Left cardiac atrium (tissue), 4 donors: ENCODE measurements around the gene RNU1-1. TPM values are rescaled to one million over a fixed set of nuclear protein-coding genes. Genes with fewer than 3 reads are reported as not detected.
"Not testable (repeated sequence)": the region's sequence is repeated elsewhere in the genome, so short reads cannot be mapped to it uniquely, and the experiment has no call there.

Source experiments
- ATAC-seq, 2 donors: fragments of 200-7000 bp; cut with Tn5 transposase; one replicate each; pipeline ENCODE4 v1.9.1; 2020; ENCODE audit warnings: mild to moderate bottlenecking in 2 of 2, moderate library complexity in 2 of 2
- DNase-seq: peaks from one replicate; pipeline ENCODE4 v3.0.0-alpha.2; 2020
- intact Hi-C, 2 donors: fragments of 100-400 bp; cut with DNase I; formaldehyde crosslinking; loops; one replicate each; pipeline versions ENCODE4 v1.14.1 to v1.15.1; 2022 to 2023
- total RNA-seq, 2 donors: library from RNA; stranded (reverse); fragmentation: NEBNext Ultra II Directional; extraction: Animal tissue kit (Norgen Biotek cat#: 25700); gene quantifications; one replicate each; pipeline ENCODE4 v1.2.1, GENCODE V29; 2021
- donor health status: DM: no; HTN: yes; CAD: no.
- donor health status: DM: no; HTN: yes; CAD: no; lungs with severe emphysema.
- donor health status: DM: yes; HTN: yes; CAD: no.
- donor health status: Dilated cardiomyopathy.

RNU1-1 gene
- total RNA-seq, 2 donors from 2014 or later, result 5,988 to 15,401 TPM

DNA sequence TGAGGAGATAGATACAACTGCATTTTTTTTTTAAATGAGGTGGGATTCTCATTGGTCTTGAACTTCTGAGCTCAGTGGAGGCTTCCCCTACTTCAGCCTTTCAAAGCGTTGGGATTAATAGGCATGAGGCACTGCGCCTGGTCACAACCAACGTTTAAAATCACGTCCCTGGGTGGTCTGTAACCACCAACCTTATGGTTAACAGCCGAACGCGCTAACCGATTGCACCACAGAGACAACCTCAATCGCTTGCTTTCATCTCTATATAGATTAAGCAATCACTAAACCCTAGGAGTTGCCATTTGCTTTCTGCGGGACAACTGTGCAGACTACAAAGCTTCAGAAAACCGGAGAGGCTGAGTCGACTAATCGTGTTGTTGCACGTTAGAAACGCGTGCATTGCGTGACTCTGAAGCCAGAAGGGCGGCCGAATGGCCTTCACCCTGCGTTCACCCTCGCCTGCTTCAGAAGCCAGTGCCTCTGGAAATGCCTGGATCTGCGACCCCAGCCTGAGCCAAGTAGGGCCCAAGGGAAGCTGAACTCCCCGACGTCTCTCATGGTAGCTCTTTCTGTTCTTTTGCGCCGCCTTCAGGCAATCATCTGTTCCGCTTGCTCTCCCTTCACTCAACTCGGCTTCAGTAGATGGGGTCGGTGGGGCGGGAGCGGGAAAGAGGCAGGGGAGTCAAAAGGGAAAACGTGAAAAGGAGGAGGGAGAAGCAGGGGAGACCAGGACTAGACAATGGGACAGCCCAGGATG, 18.3 kb upstream of the RNU1-1 start:
- DNase-seq, intact Hi-C loops: not testable (repeated sequence)
- ATAC-seq, result peak in 1 of 2 donors; percentile 27

- DNase-seq, intact Hi-C loops, ATAC-seq: not testable (repeated sequence)
These were observed 14.3 kb upstream of the RNU1-1 start for GRCh38 chr1:16528338-16528737.

DNA sequence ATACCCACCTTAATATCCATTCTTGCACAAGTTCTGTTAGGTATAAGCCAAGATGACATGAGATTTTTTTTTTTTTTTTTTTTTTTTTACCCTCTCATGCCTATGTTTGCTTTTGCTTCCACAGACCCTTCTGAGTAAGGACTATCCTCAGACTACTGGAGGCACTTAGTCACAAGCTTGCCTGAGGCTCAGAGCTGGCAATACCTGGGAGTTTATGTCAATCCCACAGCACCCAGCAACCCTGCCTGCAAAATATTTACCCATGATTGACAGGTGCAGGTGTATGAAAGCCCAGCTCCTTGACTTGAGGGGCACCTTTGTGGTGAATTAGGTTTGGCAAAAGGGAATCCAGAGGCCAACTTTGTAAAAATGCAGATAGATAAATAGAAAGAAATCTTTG, 11.7 kb upstream of the RNU1-1 start:
- ATAC-seq, DNase-seq, intact Hi-C loops: not testable (repeated sequence)

GRCh38 chr1:16521679-16522078, 7.6 kb upstream of the RNU1-1 start:
- ATAC-seq, DNase-seq, intact Hi-C loops: not testable (repeated sequence)

DNA sequence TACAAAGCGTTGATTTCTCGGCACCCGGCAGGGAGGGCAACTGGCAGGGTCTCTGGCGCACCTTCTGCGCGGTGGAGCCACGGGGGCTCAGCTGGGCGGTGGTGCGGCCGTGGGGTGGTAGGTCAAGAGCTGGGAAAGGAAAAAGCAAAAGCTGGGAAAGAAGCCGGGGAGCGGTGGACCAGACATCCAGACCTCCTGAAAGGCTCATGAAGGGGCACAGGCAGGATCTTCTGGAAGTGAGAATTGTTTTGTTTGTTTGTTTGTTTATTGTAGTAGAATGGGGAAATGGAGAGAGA, 7.2 kb upstream of the RNU1-1 start:
- ATAC-seq, result no peak
- intact Hi-C loops, result no loop called here

DNA sequence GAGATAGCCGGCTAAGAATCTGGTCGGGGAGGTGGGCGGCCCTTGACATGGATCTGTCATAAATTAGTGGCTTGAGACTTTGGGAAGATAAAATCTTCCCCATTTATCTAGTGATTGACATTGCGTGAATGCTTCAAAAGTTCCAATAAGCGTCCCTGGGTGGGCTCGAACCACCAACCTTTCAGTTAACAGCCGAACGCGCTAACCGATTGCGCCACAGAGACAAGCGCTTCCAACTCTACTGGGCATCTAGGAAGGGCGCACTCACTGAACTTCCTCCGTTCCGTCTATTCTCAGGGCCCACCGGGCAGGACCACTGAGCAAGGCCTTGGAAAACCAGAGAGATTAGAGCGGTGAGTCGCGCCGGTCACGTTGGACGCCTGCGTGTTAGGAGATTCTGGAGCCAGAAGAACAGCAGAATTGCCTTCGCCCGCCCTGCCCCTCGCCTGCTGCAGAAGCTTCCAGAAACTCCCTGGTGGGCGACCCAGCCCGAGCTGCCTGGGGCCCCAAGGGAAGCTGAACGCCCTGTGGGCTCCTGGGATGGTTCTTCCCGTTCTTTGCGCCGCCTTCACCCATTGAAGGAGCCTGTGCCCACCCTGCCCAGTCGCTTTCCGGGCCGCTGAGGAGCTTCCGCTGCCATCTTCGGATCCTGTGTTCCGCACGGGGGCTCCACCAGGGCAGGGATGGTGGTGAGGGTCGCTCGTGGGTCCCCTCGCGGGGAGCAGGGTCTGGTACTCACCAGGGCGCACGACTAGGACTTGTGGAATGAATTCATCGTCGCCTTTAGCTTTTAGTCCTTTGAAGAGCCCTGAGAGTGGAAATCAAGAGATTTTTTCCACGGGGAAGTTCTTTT, 6.6 kb upstream of the RNU1-1 start:
- peak in 1 of 2 donors; percentile 21 for ATAC-seq
- DNase-seq, intact Hi-C loops: not testable (repeated sequence)

More for the DNA sequence above, 7.2 kb upstream of the RNU1-1 start:
- DNase-seq, result no peak

DNA sequence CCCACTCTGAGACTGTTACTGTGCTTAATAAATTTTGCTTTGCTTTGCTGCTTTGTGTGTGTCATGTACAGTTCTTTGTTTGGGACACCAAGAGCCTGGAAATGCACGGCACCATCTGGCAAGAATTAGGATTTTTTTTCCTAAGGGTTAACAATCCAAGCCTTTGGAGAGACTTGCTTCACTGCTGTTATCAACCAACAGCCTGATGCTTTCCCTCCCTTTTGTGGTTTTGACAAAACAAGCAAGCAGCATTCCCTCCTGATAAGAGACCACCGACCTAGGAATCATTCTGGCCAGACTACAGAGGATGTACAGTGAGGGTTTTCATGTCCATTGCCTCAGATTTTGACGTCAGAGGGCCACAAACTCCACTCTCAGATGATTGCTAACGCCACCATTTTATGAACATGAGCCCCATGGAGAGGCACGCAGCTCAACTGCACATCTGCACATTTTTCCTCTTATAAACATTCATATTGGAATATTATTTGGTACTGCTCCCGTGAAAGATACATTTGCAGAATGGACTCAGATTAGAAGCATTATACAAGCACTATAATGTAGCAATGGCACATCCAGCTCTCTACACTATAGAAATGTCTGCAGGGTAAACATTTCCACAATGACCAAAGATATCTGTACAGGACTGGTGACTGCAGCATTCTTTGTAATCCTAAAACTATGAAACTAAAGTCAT, 5.3 kb upstream of the RNU1-1 start:
- intact Hi-C loops, ATAC-seq, DNase-seq: not testable (repeated sequence)

DNA sequence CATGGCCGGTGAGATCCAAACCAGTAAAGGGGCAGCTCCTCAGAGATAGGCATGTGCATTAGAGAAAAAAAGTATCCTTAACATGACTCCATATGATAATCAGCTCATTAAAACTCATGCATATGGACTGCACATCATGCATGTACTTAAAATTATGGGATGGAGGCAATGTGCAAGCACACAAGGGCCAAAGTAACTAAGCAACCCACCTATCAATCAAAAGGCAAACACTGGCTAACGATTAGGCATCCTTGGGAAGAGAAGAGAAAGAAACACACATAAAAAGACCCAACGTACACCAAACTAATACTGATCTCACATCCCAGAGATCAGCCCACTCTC, 4.8 kb upstream of the RNU1-1 start:
- ATAC-seq, intact Hi-C loops, DNase-seq: not testable (repeated sequence)

- DNase-seq, ATAC-seq, intact Hi-C loops: not testable (repeated sequence)
These were observed 2.8 kb upstream of the RNU1-1 start for GRCh38 chr1:16516694-16517410.

DNA sequence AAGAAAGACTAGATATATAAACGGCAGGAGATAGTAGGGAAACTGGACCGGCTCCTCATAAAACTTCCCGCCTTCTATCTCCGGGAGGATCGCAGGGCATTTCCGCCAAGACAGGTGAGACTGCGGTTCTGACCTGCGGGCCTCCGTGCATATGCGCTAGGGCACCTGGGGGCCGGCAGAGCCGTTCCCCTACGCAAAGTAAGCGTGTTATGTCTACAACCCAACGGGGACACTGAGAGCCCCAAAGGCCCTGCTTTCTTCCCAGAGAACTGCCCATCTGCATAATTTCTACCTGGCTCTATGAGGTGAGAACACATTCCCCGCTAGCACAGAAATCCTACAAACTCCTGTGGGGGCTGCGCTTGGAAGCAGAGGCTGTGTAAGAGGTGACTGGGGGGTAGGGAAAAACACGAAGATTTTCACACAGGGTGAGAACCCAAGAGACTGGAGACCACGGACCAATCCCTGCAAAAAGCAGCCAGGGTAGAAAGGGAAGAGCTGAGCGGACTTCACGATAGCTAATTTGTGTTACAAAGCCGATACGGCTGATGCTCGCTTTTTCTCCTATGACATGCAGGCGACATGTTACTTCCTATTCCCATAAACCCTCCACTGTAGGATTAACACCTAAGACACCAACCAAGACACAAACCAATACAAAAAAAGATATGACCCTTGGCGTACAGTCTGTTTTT, 526 bp downstream of the RNU1-1 start:
- intact Hi-C loops, DNase-seq: not testable (repeated sequence)
- ATAC-seq, result peak; percentile 97 to 100

DNA sequence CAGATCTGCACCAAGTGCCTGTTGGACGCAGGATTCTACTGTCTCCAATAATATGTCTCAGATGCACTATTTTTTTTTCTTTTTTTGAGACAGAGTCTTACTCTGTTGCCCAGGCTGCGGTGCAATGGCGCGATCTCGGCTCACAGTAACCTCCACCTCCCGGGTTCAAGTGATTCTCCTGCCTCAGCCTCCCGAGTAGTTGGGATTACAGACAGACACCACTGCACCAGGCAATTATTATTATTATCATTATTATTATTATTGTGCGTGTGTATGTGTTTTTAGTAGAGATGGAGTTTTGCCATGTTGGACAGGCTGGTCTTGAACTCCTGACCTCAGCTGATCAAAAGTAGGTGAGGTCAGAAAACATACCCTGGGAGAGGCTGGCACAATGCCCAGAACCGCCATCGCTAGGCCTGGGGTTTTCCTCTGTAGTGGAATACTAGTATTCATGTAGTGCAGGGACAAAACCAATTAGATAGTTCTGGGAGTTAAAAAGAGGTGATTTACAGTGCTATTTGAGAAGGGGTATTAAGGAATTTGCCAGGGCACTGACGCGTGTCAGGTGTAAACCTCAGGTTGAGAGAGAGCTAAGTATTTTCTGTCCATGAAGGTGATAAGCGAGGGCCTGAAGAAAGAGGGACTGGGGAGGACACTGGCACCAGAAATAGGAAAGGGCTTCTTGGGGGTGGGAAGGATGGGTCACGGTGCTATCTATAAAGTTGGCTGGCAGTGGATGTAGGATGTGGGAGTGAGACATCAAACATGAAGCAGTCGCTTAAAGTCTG, 1.3 kb downstream of the RNU1-1 start:
- DNase-seq, ATAC-seq, intact Hi-C loops: not testable (repeated sequence)

GRCh38 chr1:16511926-16512325, 2.2 kb downstream of the RNU1-1 start:
- ATAC-seq, DNase-seq, intact Hi-C loops: not testable (repeated sequence)

GRCh38 chr1:16508861-16509445, 5.1 kb downstream of the RNU1-1 start:
- intact Hi-C loops, DNase-seq, ATAC-seq: not testable (repeated sequence)

DNA sequence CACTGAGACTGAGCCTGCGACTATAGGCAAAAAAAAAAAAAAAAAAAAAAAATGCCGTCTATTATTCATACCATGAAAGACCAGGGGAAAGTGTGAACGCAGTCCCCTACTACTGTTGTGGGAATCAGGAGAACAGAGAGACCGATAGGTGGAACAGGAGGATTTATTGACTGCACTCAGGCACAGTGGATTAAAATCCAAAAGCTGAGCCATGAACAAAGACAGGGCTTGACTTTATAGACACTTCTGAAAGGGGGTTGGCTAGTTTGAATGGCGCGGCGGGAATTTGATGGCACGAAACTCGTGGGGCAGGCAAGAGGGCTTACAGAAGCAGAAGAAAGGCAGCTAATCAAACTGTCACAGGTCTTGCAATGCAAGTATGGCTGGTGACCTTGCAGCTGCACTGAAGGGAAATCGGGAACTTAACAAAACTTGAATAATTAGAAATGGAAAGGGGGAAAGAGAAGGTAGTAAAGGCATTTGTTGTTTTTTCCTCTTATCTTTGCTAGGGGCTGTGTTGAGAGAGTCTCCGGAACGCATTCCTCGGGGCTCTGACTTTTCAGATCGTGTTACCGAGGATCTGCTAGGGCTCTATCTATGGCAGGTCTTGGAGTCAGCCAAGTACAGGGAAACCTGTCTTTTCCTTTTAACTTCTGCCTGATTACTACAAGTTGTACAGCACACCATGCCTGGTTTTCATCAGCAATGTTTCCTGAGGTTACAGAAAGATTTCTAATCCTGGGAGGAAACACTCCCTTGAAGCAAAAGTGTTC, 7.5 kb downstream of the RNU1-1 start:
- DNase-seq, ATAC-seq, intact Hi-C loops: not testable (repeated sequence)

GRCh38 chr1:16505870-16506269, 8.2 kb downstream of the RNU1-1 start:
- intact Hi-C loops, ATAC-seq, DNase-seq: not testable (repeated sequence)

- intact Hi-C loops, result no loop called here
- DNase-seq (no peak), ATAC-seq (no peak)
These were observed 10.6 kb downstream of the RNU1-1 start for GRCh38 chr1:16503494-16503893.
